OCI-LY1 (cell line): ENCODE data around the gene FAM131C.

Source experiments
- H2AFZ ChIP-seq: fragments of 200-600 bp; sonication (generic), shearing (Covaris generic); 2 replicates; pipeline ENCODE4 v1.6.0; 2014; ENCODE audit warnings: antibody characterized with exemption, mild to moderate bottlenecking, low read length
- H3F3A ChIP-seq: fragments of 200-600 bp; sonication (generic), shearing (Covaris generic); 2 replicates; pipeline ENCODE4 v1.6.0; 2014; ENCODE audit warnings: mild to moderate bottlenecking, antibody characterized with exemption, low read length, moderate library complexity; ENCODE audit not compliant: insufficient read depth
- H3K27ac ChIP-seq: fragments of 200-600 bp; sonication (generic); 2 replicates; pipeline ENCODE4 v1.5.1; 2014; ENCODE audit warnings: low read length, mixed run types, mild to moderate bottlenecking, low read depth; ENCODE audit not compliant: poor library complexity, severe bottlenecking
- H3K27me3 ChIP-seq: fragments of 200-600 bp; sonication (generic); 2 replicates; pipeline ENCODE4 v1.6.0; 2014; ENCODE audit warnings: antibody characterized with exemption, mild to moderate bottlenecking, low read length, moderate library complexity; ENCODE audit not compliant: insufficient read depth
- H3K36me3 ChIP-seq: fragments of 200-600 bp; sonication (generic); 2 replicates; pipeline ENCODE4 v1.6.1; 2014; ENCODE audit warnings: mild to moderate bottlenecking, antibody characterized with exemption, low read length, moderate library complexity, mixed read lengths; ENCODE audit not compliant: insufficient read depth
- H3K4me1 ChIP-seq: fragments of 200-600 bp; sonication (generic); 2 replicates; pipeline ENCODE4 v1.5.1; 2014; ENCODE audit warnings: mild to moderate bottlenecking, low read length, moderate library complexity; ENCODE audit not compliant: insufficient read depth, severe bottlenecking
- H3K4me2 ChIP-seq: fragments of 200-600 bp; sonication (generic), shearing (Covaris generic); 2 replicates; pipeline ENCODE4 v1.6.1; 2014; ENCODE audit warnings: low read length
- H3K4me3 ChIP-seq: fragments of 200-600 bp; sonication (generic); 2 replicates; pipeline ENCODE4 v1.5.1; 2014; ENCODE audit warnings: low read length, low read depth, mild to moderate bottlenecking, mixed read lengths; ENCODE audit not compliant: poor library complexity, severe bottlenecking
- H3K79me2 ChIP-seq: fragments of 200-600 bp; shearing (Covaris generic); 2 replicates; pipeline ENCODE4 v1.6.1; 2016; ENCODE audit warnings: mixed run types, low read length, mixed read lengths; ENCODE audit not compliant: insufficient read depth
- H3K9ac ChIP-seq: fragments of 200-600 bp; sonication (generic), shearing (Covaris generic); 2 replicates; pipeline ENCODE4 v1.6.1; 2014; ENCODE audit warnings: mild to moderate bottlenecking, low read length, mixed read lengths
- H3K9me2 ChIP-seq: fragments of 200-600 bp; sonication (generic), shearing (Covaris generic); 2 replicates; pipeline ENCODE4 v1.6.1; 2014; ENCODE audit warnings: low read depth, mild to moderate bottlenecking, low read length, mixed read lengths
- H3K9me3 ChIP-seq: fragments of 200-600 bp; shearing (Covaris generic); 2 replicates; pipeline ENCODE4 v1.6.1; 2014; ENCODE audit warnings: low read length, mixed read lengths
- H4K20me1 ChIP-seq: fragments of 200-600 bp; sonication (generic), shearing (Covaris generic); 2 replicates; pipeline ENCODE4 v1.6.0; 2016; ENCODE audit warnings: mild to moderate bottlenecking, low read length; ENCODE audit not compliant: insufficient read depth
- EZH2 ChIP-seq: fragments of 200-600 bp; sonication (generic), shearing (Covaris generic); IDR thresholded peaks from 2 replicates; pipeline ENCODE4 v1.8.0; 2017; ENCODE audit warnings: borderline replicate concordance, mixed run types, mild to moderate bottlenecking, antibody characterized with exemption, low read length, moderate library complexity, mixed read lengths
- TF ChIP-seq, protein P1 (sequence below): fragments of 200-600 bp; sonication (generic), shearing (Covaris generic); IDR thresholded peaks from 2 replicates; pipeline ENCODE4 v1.5.1; 2017; ENCODE audit warnings: mild to moderate bottlenecking, antibody characterized with exemption, low read length, moderate library complexity, mixed read lengths

The FAM131C gene

DNA sequence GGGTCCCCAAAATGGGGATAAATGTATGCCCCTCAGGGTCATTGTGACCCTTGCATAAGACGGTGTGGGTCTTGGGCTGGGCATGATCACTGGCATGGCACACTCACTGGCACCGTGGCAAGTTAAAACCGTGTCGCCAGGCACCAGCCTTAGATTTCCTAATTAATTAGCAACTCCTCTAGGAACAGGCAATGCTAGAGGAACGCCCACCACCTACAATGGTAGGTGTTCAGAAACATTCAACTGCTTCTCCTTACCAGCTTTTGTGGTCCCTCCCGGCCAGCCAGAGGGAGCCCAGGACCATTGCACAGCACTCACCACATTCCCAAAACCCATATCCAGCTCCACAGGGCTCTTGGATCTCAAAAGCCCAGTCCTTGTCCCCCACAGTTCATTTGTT lies 46.1 kb upstream of the FAM131C start:
- no peak overlapping the region for H3K4me2 ChIP-seq
- H3K27ac ChIP-seq, result no peak overlapping the region
- H3K4me1 ChIP-seq, result no peaks in the 10 kb centered on the region
- H3K79me2 ChIP-seq, result no peaks in the 10 kb centered on the region
- H3F3A ChIP-seq, result no peaks in the 10 kb centered on the region
- no peaks in the 10 kb centered on the region for H3K9me3 ChIP-seq
- H3K36me3 ChIP-seq, result no peaks in the 10 kb centered on the region
- H3K9me2 ChIP-seq, result no peaks in the 10 kb centered on the region
- no peak overlapping the region for H2AFZ ChIP-seq
- H3K9ac ChIP-seq, result no peak overlapping the region
- H3K27me3 ChIP-seq, result peaks cover 11% of the 10 kb centered on the region; the same call in 1 of the 2 replicates
- TF ChIP-seq, protein P1, sequence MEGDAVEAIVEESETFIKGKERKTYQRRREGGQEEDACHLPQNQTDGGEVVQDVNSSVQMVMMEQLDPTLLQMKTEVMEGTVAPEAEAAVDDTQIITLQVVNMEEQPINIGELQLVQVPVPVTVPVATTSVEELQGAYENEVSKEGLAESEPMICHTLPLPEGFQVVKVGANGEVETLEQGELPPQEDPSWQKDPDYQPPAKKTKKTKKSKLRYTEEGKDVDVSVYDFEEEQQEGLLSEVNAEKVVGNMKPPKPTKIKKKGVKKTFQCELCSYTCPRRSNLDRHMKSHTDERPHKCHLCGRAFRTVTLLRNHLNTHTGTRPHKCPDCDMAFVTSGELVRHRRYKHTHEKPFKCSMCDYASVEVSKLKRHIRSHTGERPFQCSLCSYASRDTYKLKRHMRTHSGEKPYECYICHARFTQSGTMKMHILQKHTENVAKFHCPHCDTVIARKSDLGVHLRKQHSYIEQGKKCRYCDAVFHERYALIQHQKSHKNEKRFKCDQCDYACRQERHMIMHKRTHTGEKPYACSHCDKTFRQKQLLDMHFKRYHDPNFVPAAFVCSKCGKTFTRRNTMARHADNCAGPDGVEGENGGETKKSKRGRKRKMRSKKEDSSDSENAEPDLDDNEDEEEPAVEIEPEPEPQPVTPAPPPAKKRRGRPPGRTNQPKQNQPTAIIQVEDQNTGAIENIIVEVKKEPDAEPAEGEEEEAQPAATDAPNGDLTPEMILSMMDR, result no peak
- TF ChIP-seq EZH2, result no peak
- H4K20me1 ChIP-seq, result no peaks in the 10 kb centered on the region
- no peak overlapping the region for H3K4me3 ChIP-seq

- Histone ChIP-seq H3K9ac (no peak overlapping the region), H3K4me2 (no peak overlapping the region), H3K79me2 (no peaks in the 10 kb centered on the region), H3K27me3 (peaks cover 10% of the 10 kb centered on the region; the same call in 1 of the 2 replicates), H3K9me3 (no peaks in the 10 kb centered on the region), H2AFZ (no peak overlapping the region), H3K27ac (no peak overlapping the region), H3F3A (no peaks in the 10 kb centered on the region), H3K9me2 (no peaks in the 10 kb centered on the region), H3K4me1 (no peaks in the 10 kb centered on the region), H3K4me3 (no peak overlapping the region), H4K20me1 (no peaks in the 10 kb centered on the region), H3K36me3 (no peaks in the 10 kb centered on the region)
- no peak for TF ChIP-seq EZH2
- TF ChIP-seq, protein P1, result no peak
These were observed 45.3 kb upstream of the FAM131C start for GRCh38 chr1:16118706-16119105.

GRCh38 chr1:16117936-16118335 lies 44.5 kb upstream of the FAM131C start:
- no peak overlapping the region for H3K4me3 ChIP-seq
- H3K27ac ChIP-seq, result no peak overlapping the region
- no peak for TF ChIP-seq EZH2
- TF ChIP-seq, protein P1, result no peak
- peaks cover 9% of the 10 kb centered on the region; the same call in 1 of the 2 replicates for H3K27me3 ChIP-seq
- no peaks in the 10 kb centered on the region for H3K36me3 ChIP-seq
- H3K9me3 ChIP-seq, result no peaks in the 10 kb centered on the region
- H3K4me2 ChIP-seq, result no peak overlapping the region
- H3F3A ChIP-seq, result no peaks in the 10 kb centered on the region
- no peaks in the 10 kb centered on the region for H3K4me1 ChIP-seq
- H3K79me2 ChIP-seq, result no peaks in the 10 kb centered on the region
- H3K9me2 ChIP-seq, result no peaks in the 10 kb centered on the region
- H3K9ac ChIP-seq, result no peak overlapping the region
- H2AFZ ChIP-seq, result no peak overlapping the region
- no peaks in the 10 kb centered on the region for H4K20me1 ChIP-seq
